NK-92 (cell line): ENCODE results near the gene ZNF543.

Source experiments
- DNase-seq: peaks from one replicate; lab custom pipeline; 2025; ENCODE audit not compliant: unreplicated experiment; lab: John Stamatoyannopoulos, UW

The ZNF543 gene

DNA sequence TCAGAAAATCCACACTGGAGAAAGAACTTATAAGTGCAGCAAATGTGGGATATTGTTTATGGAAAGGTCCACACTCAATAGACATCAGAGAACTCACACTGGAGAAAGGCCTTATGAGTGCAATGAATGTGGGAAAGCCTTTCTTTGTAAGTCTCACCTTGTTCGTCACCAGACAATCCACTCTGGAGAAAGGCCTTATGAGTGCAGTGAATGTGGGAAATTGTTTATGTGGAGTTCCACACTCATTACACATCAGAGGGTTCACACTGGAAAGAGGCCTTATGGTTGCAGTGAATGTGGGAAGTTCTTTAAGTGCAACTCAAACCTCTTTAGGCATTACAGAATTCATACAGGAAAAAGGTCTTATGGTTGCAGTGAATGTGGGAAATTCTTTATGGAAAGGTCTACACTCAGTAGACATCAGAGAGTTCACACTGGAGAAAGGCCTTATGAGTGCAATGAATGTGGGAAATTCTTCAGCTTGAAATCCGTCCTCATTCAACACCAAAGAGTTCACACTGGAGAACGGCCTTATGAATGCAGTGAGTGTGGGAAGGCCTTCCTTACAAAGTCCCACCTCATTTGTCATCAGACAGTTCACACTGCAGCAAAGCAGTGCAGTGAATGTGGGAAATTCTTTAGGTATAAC lies 57.4 kb downstream of the ZNF543 start:
- no peak for DNase-seq
